Endothelial cell (in vitro differentiated cells): ENCODE data around the gene TMEM248. TPM values are rescaled to one million over a fixed set of nuclear protein-coding genes. Genes with fewer than 3 reads are reported as not detected.
A peak's percentile ranks its signal among the peaks of the same experiment; 100 is the strongest.
"Not testable (repeated sequence)": the region's sequence is repeated elsewhere in the genome, so short reads cannot be mapped to it uniquely, and the experiment has no call there.

Experiments used
- DNase-seq: peaks from one replicate; pipeline ENCODE4 v3.0.0; 2021; ENCODE audit warnings: low spot score
- H3K27ac Mint-ChIP-seq: one replicate; pipeline ENCODE4 v1.8.0; 2021; ENCODE audit warnings: mixed read lengths, inconsistent platforms; ENCODE audit not compliant: unreplicated experiment
- H3K27me3 Mint-ChIP-seq: one replicate; pipeline ENCODE4 v1.8.0; 2021; ENCODE audit warnings: mild to moderate bottlenecking, moderate library complexity, mixed read lengths, inconsistent platforms; ENCODE audit not compliant: unreplicated experiment
- H3K36me3 Mint-ChIP-seq: one replicate; pipeline ENCODE4 v1.8.0; 2021; ENCODE audit warnings: mild to moderate bottlenecking, low read depth, mixed read lengths, inconsistent platforms; ENCODE audit not compliant: unreplicated experiment
- H3K4me1 Mint-ChIP-seq: one replicate; pipeline ENCODE4 v1.8.0; 2021; ENCODE audit warnings: mild to moderate bottlenecking, mixed read lengths, inconsistent platforms; ENCODE audit not compliant: unreplicated experiment
- H3K4me3 Mint-ChIP-seq: one replicate; pipeline ENCODE4 v1.8.0; 2021; ENCODE audit warnings: mild to moderate bottlenecking, mixed read lengths, inconsistent platforms; ENCODE audit not compliant: unreplicated experiment
- H3K9me3 Mint-ChIP-seq: one replicate; pipeline ENCODE4 v1.8.0; 2021; ENCODE audit warnings: mixed read lengths, inconsistent platforms; ENCODE audit not compliant: unreplicated experiment
- CTCF ChIP-seq: fragments of 200-600 bp; sonication (generic); IDR thresholded peaks from one replicate; pipeline ENCODE4 v1.5.0; 2021; ENCODE audit warnings: antibody characterized with exemption; ENCODE audit not compliant: unreplicated experiment
- total RNA-seq: library from RNA; stranded (reverse); fragmentation: NEBNext Ultra II Directional; extraction: Animal tissue kit (Norgen Biotek cat#: 25700); gene quantifications from one replicate; pipeline ENCODE4 v1.2.1, GENCODE V29; 2021; ENCODE audit not compliant: unreplicated experiment

The TMEM248 gene
- total RNA-seq, 1 donor from 2014 or later, result 97.7 TPM

- H3K4me1 Mint-ChIP-seq, result peaks cover 5% of the 10 kb centered on the region
- H3K36me3 Mint-ChIP-seq, result peaks cover 34% of the 10 kb centered on the region
- no peak overlapping the region for H3K27ac Mint-ChIP-seq
These were observed 16.9 kb upstream of the TMEM248 start for GRCh38 chr7:66904063-66904593.

GRCh38 chr7:66905278-66905677 is 15.7 kb upstream of the TMEM248 start:
- peaks cover 6% of the 10 kb centered on the region for H3K27me3 Mint-ChIP-seq
- peaks cover 5% of the 10 kb centered on the region for H3K4me1 Mint-ChIP-seq
- no peak overlapping the region for H3K4me3 Mint-ChIP-seq
- peak overlapping the region; percentile 31 for H3K27ac Mint-ChIP-seq
- H3K9me3 Mint-ChIP-seq, result no peaks in the 10 kb centered on the region
- DNase-seq, result no peak
- peaks cover 27% of the 10 kb centered on the region for H3K36me3 Mint-ChIP-seq
- TF ChIP-seq CTCF, result no peak

More at GRCh38 chr7:66904063-66904593, 16.9 kb upstream of the TMEM248 start:
- H3K4me3 Mint-ChIP-seq, result no peak overlapping the region
- no peak for TF ChIP-seq CTCF
- no peaks in the 10 kb centered on the region for H3K9me3 Mint-ChIP-seq
- no peak for DNase-seq
- H3K27me3 Mint-ChIP-seq, result peaks cover 4% of the 10 kb centered on the region

GRCh38 chr7:66905689-66906088 is 15.3 kb upstream of the TMEM248 start:
- peaks cover 6% of the 10 kb centered on the region for H3K27me3 Mint-ChIP-seq
- H3K27ac Mint-ChIP-seq, result no peak overlapping the region
- H3K4me3 Mint-ChIP-seq, result no peak overlapping the region
- no peak for TF ChIP-seq CTCF
- peaks cover 27% of the 10 kb centered on the region for H3K36me3 Mint-ChIP-seq
- no peaks in the 10 kb centered on the region for H3K9me3 Mint-ChIP-seq
- peaks cover 5% of the 10 kb centered on the region for H3K4me1 Mint-ChIP-seq
- DNase-seq, result no peak

- Mint-ChIP-seq H3K4me1 (peaks cover 5% of the 10 kb centered on the region), H3K27me3 (peaks cover 6% of the 10 kb centered on the region), H3K4me3 (no peak overlapping the region), H3K9me3 (no peaks in the 10 kb centered on the region), H3K36me3 (peaks cover 22% of the 10 kb centered on the region), H3K27ac (no peak overlapping the region)
- no peak for TF ChIP-seq CTCF
- DNase-seq, result no peak
These were observed 13.3 kb upstream of the TMEM248 start for GRCh38 chr7:66907731-66908130.

GRCh38 chr7:66908598-66908997 is 12.4 kb upstream of the TMEM248 start:
- not testable (repeated sequence) for H3K27me3 Mint-ChIP-seq, DNase-seq, H3K4me3 Mint-ChIP-seq, H3K9me3 Mint-ChIP-seq, H3K27ac Mint-ChIP-seq, H3K4me1 Mint-ChIP-seq
- H3K36me3 Mint-ChIP-seq, result peaks cover 17% of the 10 kb centered on the region
